Activated naive CD4-positive, alpha-beta T cell treated with anti-CD3 and anti-CD28 coated beads, Interleukin-2, amount 50 U/mL, for 72 hours (primary cell): ENCODE measurements around the gene RGS6. TPM values are rescaled to one million over a fixed set of nuclear protein-coding genes. Genes with fewer than 3 reads are reported as not detected.
"Not testable (repeated sequence)": the region's sequence is repeated elsewhere in the genome, so short reads cannot be mapped to it uniquely, and the experiment has no call there.

Source experiments
- ATAC-seq, 2 donors: fragments of 150-1000 bp; cut with Tn5 transposase; 2 replicates each; pipeline ENCODE4 v1.10.0; 2021; ENCODE audit warnings: mild to moderate bottlenecking in 2 of 2, moderate library complexity in 2 of 2
- DNase-seq, 2 donors: peaks; one replicate each; pipeline ENCODE4 v3.0.0; 2021 to 2022; ENCODE audit warnings: low spot score in 2 of 2
- H3K27ac Mint-ChIP-seq, 2 donors: one replicate each; pipeline ENCODE4 v1.8.0; 2022; ENCODE audit warnings: mild to moderate bottlenecking in 2 of 2, mixed read lengths in 2 of 2
- H3K36me3 Mint-ChIP-seq, 2 donors: one replicate each; pipeline ENCODE4 v1.8.0; 2022; ENCODE audit warnings: mixed read lengths in 2 of 2
- H3K9me3 Mint-ChIP-seq, 2 donors: one replicate each; pipeline ENCODE4 v1.8.0; 2022; ENCODE audit warnings: mixed read lengths in 2 of 2
- total RNA-seq, 2 donors: library from RNA; stranded (reverse); gene quantifications; one replicate each; pipeline ENCODE4 v1.2.3, GENCODE V29; 2022

Gene RGS6
- total RNA-seq, 2 donors from 2014 or later = 0.61 to 0.64 TPM

GRCh38 chr14:72477578-72477977, 545.3 kb downstream of the RGS6 start:
- not testable (repeated sequence) for DNase-seq, H3K36me3 Mint-ChIP-seq, ATAC-seq, H3K9me3 Mint-ChIP-seq
- peak overlapping the region in 1 of 2 donors; percentile 82 for H3K27ac Mint-ChIP-seq

GRCh38 chr14:72478471-72478893, 546.3 kb downstream of the RGS6 start:
- H3K36me3 Mint-ChIP-seq = peaks cover 4 to 15% of the 10 kb centered on the region in 2 donors
- H3K27ac Mint-ChIP-seq = no peak overlapping the region
- ATAC-seq = no peak
- peaks cover 0 to 7% of the 10 kb centered on the region in 2 donors for H3K9me3 Mint-ChIP-seq
- no peak for DNase-seq

GRCh38 chr14:72479461-72479931, 547.3 kb downstream of the RGS6 start:
- no peak for ATAC-seq
- no peak for DNase-seq
- Mint-ChIP-seq H3K36me3 (peaks cover 4 to 15% of the 10 kb centered on the region in 2 donors), H3K9me3 (peaks cover 0 to 7% of the 10 kb centered on the region in 2 donors), H3K27ac (peak overlapping the region in 1 of 2 donors; percentile 36)

- Mint-ChIP-seq H3K27ac (no peak overlapping the region), H3K36me3 (peaks cover 4 to 17% of the 10 kb centered on the region in 2 donors), H3K9me3 (peaks cover 0 to 14% of the 10 kb centered on the region in 2 donors)
- DNase-seq = no peak
- ATAC-seq = no peak
Measured at GRCh38 chr14:72480464-72481243, 548.4 kb downstream of the RGS6 start.

GRCh38 chr14:72483311-72483710, 551.1 kb downstream of the RGS6 start:
- Mint-ChIP-seq H3K36me3 (peaks cover 4 to 29% of the 10 kb centered on the region in 2 donors), H3K9me3 (peaks cover 0 to 25% of the 10 kb centered on the region in 2 donors), H3K27ac (no peak overlapping the region)
- DNase-seq (no peak), ATAC-seq (no peak)

- DNase-seq (no peak), ATAC-seq (peak in 1 of 2 donors; percentile 88)
- Mint-ChIP-seq H3K27ac (no peak overlapping the region), H3K36me3 (peaks cover 11 to 43% of the 10 kb centered on the region in 2 donors), H3K9me3 (peaks cover 9 to 39% of the 10 kb centered on the region in 2 donors)
Measured at GRCh38 chr14:72485695-72486094, 553.5 kb downstream of the RGS6 start.

- peaks cover 7 to 29% of the 10 kb centered on the region in 2 donors for H3K36me3 Mint-ChIP-seq
- DNase-seq (no peak), ATAC-seq (no peak)
- peaks cover 9 to 33% of the 10 kb centered on the region in 2 donors for H3K9me3 Mint-ChIP-seq
- no peak overlapping the region for H3K27ac Mint-ChIP-seq
Measured at GRCh38 chr14:72488514-72488913, 556.3 kb downstream of the RGS6 start.

- no peak for DNase-seq
- H3K36me3 Mint-ChIP-seq = peaks cover 14 to 33% of the 10 kb centered on the region in 2 donors
- peaks cover 15 to 30% of the 10 kb centered on the region in 2 donors for H3K9me3 Mint-ChIP-seq
- H3K27ac Mint-ChIP-seq = no peak overlapping the region
- no peak for ATAC-seq
Measured at GRCh38 chr14:72492196-72492595, 560.0 kb downstream of the RGS6 start.

GRCh38 chr14:72495668-72496067, 563.4 kb downstream of the RGS6 start:
- DNase-seq (no peak), ATAC-seq (no peak)

GRCh38 chr14:72498646-72499045, 566.4 kb downstream of the RGS6 start:
- Mint-ChIP-seq H3K36me3 (peaks cover 5 to 17% of the 10 kb centered on the region in 2 donors), H3K9me3 (peaks cover 6 to 13% of the 10 kb centered on the region in 2 donors), H3K27ac (no peak overlapping the region)
- ATAC-seq (no peak), DNase-seq (no peak)

More at GRCh38 chr14:72495668-72496067, 563.4 kb downstream of the RGS6 start:
- H3K36me3 Mint-ChIP-seq = peaks cover 7 to 19% of the 10 kb centered on the region in 2 donors
- no peak overlapping the region for H3K27ac Mint-ChIP-seq
- H3K9me3 Mint-ChIP-seq = peaks cover 6 to 15% of the 10 kb centered on the region in 2 donors

- Mint-ChIP-seq H3K9me3 (peaks cover 4 to 9% of the 10 kb centered on the region in 2 donors), H3K27ac (no peak overlapping the region), H3K36me3 (peaks cover 6 to 9% of the 10 kb centered on the region in 2 donors)
- no peak for ATAC-seq
- no peak for DNase-seq
Measured at GRCh38 chr14:72499746-72500145, 567.5 kb downstream of the RGS6 start.

- Mint-ChIP-seq H3K9me3 (peaks cover 4% of the 10 kb centered on the region in 2 donors), H3K27ac (no peak overlapping the region), H3K36me3 (peaks cover 3 to 6% of the 10 kb centered on the region in 2 donors)
- no peak for DNase-seq
- ATAC-seq = no peak
Measured at GRCh38 chr14:72500234-72500838, 568.1 kb downstream of the RGS6 start.

- ATAC-seq (no peak), DNase-seq (no peak)
- Mint-ChIP-seq H3K9me3 (peaks cover 4% of the 10 kb centered on the region in 2 donors), H3K27ac (no peak overlapping the region), H3K36me3 (peaks cover 0 to 6% of the 10 kb centered on the region in 2 donors)
Measured at GRCh38 chr14:72501439-72501838, 569.2 kb downstream of the RGS6 start.

- H3K36me3 Mint-ChIP-seq = peaks cover 0 to 6% of the 10 kb centered on the region in 2 donors
- ATAC-seq = no peak
- H3K27ac Mint-ChIP-seq = no peak overlapping the region
- no peak for DNase-seq
- peaks cover 4% of the 10 kb centered on the region in 2 donors for H3K9me3 Mint-ChIP-seq
Measured at GRCh38 chr14:72503271-72503670, 571.0 kb downstream of the RGS6 start.

- DNase-seq = no peak
- Mint-ChIP-seq H3K36me3 (peaks cover 0 to 6% of the 10 kb centered on the region in 2 donors), H3K9me3 (peaks cover 4% of the 10 kb centered on the region in 2 donors), H3K27ac (no peak overlapping the region)
- no peak for ATAC-seq
Measured at GRCh38 chr14:72503696-72504368, 571.6 kb downstream of the RGS6 start.

GRCh38 chr14:72510566-72510965, 578.3 kb downstream of the RGS6 start:
- Mint-ChIP-seq H3K27ac (no peak overlapping the region), H3K9me3 (no peaks in the 10 kb centered on the region), H3K36me3 (no peaks in the 10 kb centered on the region)
- DNase-seq (no peak), ATAC-seq (no peak)

- DNase-seq = no peak
- H3K9me3 Mint-ChIP-seq = no peaks in the 10 kb centered on the region
- H3K27ac Mint-ChIP-seq = peak overlapping the region in 1 of 2 donors; percentile 32
- no peaks in the 10 kb centered on the region for H3K36me3 Mint-ChIP-seq
- no peak for ATAC-seq
Measured at GRCh38 chr14:72512281-72512680, 580.1 kb downstream of the RGS6 start.
